HL-60 (cell line): Measurements from ENCODE around the gene GRK1.
"Not testable (repeated sequence)": the region's sequence is repeated elsewhere in the genome, so short reads cannot be mapped to it uniquely, and the experiment has no call there.

Source experiments
- DNase-seq, 2 experiments: peaks; one replicate each; pipeline ENCODE4 v3.0.0-alpha.2; 2010 to 2020; ENCODE audit warnings: low read depth in 1 of 2, low spot score in 1 of 2
- H3K27ac ChIP-seq: fragments of 250-450 bp; sonication (Bioruptor Pico); replicated peaks from 2 replicates; pipeline ENCODE4 v1.5.1; 2020; ENCODE audit warnings: mild to moderate bottlenecking, moderate library complexity
- H3K27me3 ChIP-seq: fragments of 250-450 bp; sonication (Bioruptor Pico); 2 replicates; pipeline ENCODE4 v1.5.1; 2021; ENCODE audit warnings: mild to moderate bottlenecking, moderate library complexity; ENCODE audit not compliant: insufficient read depth, poor library complexity, severe bottlenecking
- H3K4me3 ChIP-seq: replicated peaks from 2 replicates; pipeline ENCODE4 v1.5.1; 2011; ENCODE audit warnings: mild to moderate bottlenecking, control low read depth, low read length; ENCODE audit not compliant: insufficient read depth
- CTCF ChIP-seq: IDR thresholded peaks from one replicate; pipeline ENCODE4 v1.5.1; 2011; ENCODE audit warnings: low read length, control low read depth, inconsistent platforms; ENCODE audit not compliant: insufficient read depth
- GABPA ChIP-seq: IDR thresholded peaks from 2 replicates; pipeline ENCODE4 v1.6.1; 2012; ENCODE audit warnings: low read depth
- POLR2AphosphoS5 ChIP-seq: IDR thresholded peaks from 2 replicates; pipeline ENCODE4 v1.6.1; 2012; ENCODE audit warnings: low read depth
- REST ChIP-seq: IDR thresholded peaks from 2 replicates; pipeline ENCODE4 v1.6.1; 2012; ENCODE audit warnings: low read depth; ENCODE audit not compliant: insufficient replicate concordance
- SPI1 ChIP-seq: IDR thresholded peaks from 2 replicates; pipeline ENCODE4 v1.6.1; 2012; ENCODE audit warnings: low read depth, mild to moderate bottlenecking, borderline replicate concordance

Gene GRK1

GRCh38 chr13:113750554-113751399 lies 83.8 kb downstream of the GRK1 start:
- Histone ChIP-seq H3K27me3 (no peaks in the 10 kb centered on the region), H3K27ac (no peak overlapping the region), H3K4me3 (no peak overlapping the region)
- no peak for TF ChIP-seq POLR2AphosphoS5
- no peak for TF ChIP-seq SPI1
- TF ChIP-seq GABPA: no peak
- no peak for TF ChIP-seq CTCF
- TF ChIP-seq REST: no peak
- no peak for DNase-seq

- Histone ChIP-seq H3K27ac (no peak overlapping the region), H3K4me3 (no peak overlapping the region)
- TF ChIP-seq REST (no peak), SPI1 (no peak), POLR2AphosphoS5 (no peak), GABPA (no peak)
Measured at GRCh38 chr13:113751491-113751890, 84.5 kb downstream of the GRK1 start.

GRCh38 chr13:113752211-113752986 lies 85.4 kb downstream of the GRK1 start:
- not testable (repeated sequence) for H3K27ac ChIP-seq, DNase-seq, H3K4me3 ChIP-seq, H3K27me3 ChIP-seq

More at GRCh38 chr13:113751491-113751890, 84.5 kb downstream of the GRK1 start:
- no peaks in the 10 kb centered on the region for H3K27me3 ChIP-seq
- DNase-seq: no peak

- Histone ChIP-seq H3K4me3 (no peak overlapping the region), H3K27ac (no peak overlapping the region), H3K27me3 (no peaks in the 10 kb centered on the region)
- DNase-seq: no peak
- TF ChIP-seq CTCF (no peak), SPI1 (no peak), GABPA (no peak), POLR2AphosphoS5 (no peak), REST (no peak)
Measured at GRCh38 chr13:113753171-113753570, 86.2 kb downstream of the GRK1 start.
